GM12878 (cell line): ENCODE data around the gene LGALS1.

Experiments used
- CTCF ChIP-seq, 3 experiments: IDR thresholded peaks in 2 of 3; conservative IDR thresholded peaks in 1 of 3; 2 replicates each; pipeline ENCODE4 v1.5.1; 2011; ENCODE audit warnings: low read depth in 3 of 3, low read length in 3 of 3, mild to moderate bottlenecking in 3 of 3, control low read depth in 2 of 3, moderate library complexity in 2 of 3, inconsistent platforms in 1 of 3, mixed read lengths in 1 of 3; ENCODE audit not compliant: control insufficient read depth in 2 of 3, insufficient read depth in 1 of 3; ENCODE audit errors: extremely low read depth in 1 of 3
- FOXK2 ChIP-seq: fragments of 450-650 bp; IDR thresholded peaks from 2 replicates; pipeline ENCODE4 v1.6.1; 2017; ENCODE audit warnings: mild to moderate bottlenecking, moderate library complexity
- MXI1 ChIP-seq: fragments of 150-350 bp; IDR thresholded peaks from 2 replicates; pipeline ENCODE4 v1.6.1; 2011; ENCODE audit warnings: low read depth, mild to moderate bottlenecking, inconsistent platforms, low read length, improper control_type of control experiment
- NBN ChIP-seq: fragments of 450-650 bp; IDR thresholded peaks from 2 replicates; pipeline ENCODE4 v1.6.1; 2016

GRCh38 chr22:37681001-37681424, 5.6 kb downstream of the LGALS1 start:
- TF ChIP-seq NBN (no peak), MXI1 (no peak), CTCF (IDR thresholded peaks at IDR 0.05 in 2 of 3, conservative IDR thresholded peaks at IDR 0.05 in 1 of 3; ENCODE audit: control insufficient read depth in 2 of 3, extremely low read depth in 1 of 3, insufficient read depth in 1 of 3, low read depth in 3 of 3, low read length in 3 of 3) (no peak), FOXK2 (no peak)
